Upper lobe of left lung (tissue), 4 donors: ENCODE data around the gene SLC18A3.

Experiments
- POLR2A ChIP-seq, 4 donors: fragments of 450-650 bp; IDR thresholded peaks; one replicate each; pipeline ENCODE4 v1.5.1; 2016 to 2017; ENCODE audit warnings: antibody characterized with exemption in 4 of 4, mild to moderate bottlenecking in 2 of 4
- POLR2AphosphoS5 ChIP-seq, 2 donors: sonication (generic); formaldehyde crosslinking; IDR thresholded peaks; one replicate each; pipeline ENCODE4 v1.5.1; 2017; ENCODE audit warnings: antibody characterized with exemption in 2 of 2

- TF ChIP-seq POLR2A (IDR thresholded peaks at IDR 0.05) (no peak), POLR2AphosphoS5 (IDR thresholded peaks at IDR 0.05) (no peak)
Observed at GRCh38 chr10:49627644-49628247, 17.6 kb downstream of the SLC18A3 start.
